Left colon (tissue), 2 donors: ENCODE measurements around the gene CLEC16A. TPM values are rescaled to one million over a fixed set of nuclear protein-coding genes. Genes with fewer than 3 reads are reported as not detected.
A peak's percentile ranks its signal among the peaks of the same experiment; 100 is the strongest.

Source experiments
- ATAC-seq: fragments of 200-7000 bp; cut with Tn5 transposase; one replicate; pipeline ENCODE4 v1.9.1; 2020; ENCODE audit warnings: mild to moderate bottlenecking, moderate library complexity
- DNase-seq, 2 donors: peaks; one replicate each; pipeline ENCODE4 v3.0.0-alpha.2; 2020
- intact Hi-C, 2 donors: fragments of 100-400 bp; cut with DNase I in 1 of 2; cut with micrococcal nuclease in 1 of 2; formaldehyde crosslinking; loops; one replicate each; pipeline versions ENCODE4 v1.11.2 to v1.14.0; 2022; cut with DNase I, micrococcal nuclease
- total RNA-seq, 2 donors: library from RNA; stranded (reverse); fragmentation: NEBNext Ultra II Directional; extraction: Animal tissue kit (Norgen Biotek cat#: 25700); gene quantifications; one replicate each; pipeline ENCODE4 v1.2.1, GENCODE V29; 2021
- donor health status: DM: no; HTN: no; CAD: no.
- donor health status: DM: yes; HTN: yes; CAD: no.

CLEC16A gene
- total RNA-seq, 2 donors from 2014 or later = 27.3 to 41.6 TPM

DNA sequence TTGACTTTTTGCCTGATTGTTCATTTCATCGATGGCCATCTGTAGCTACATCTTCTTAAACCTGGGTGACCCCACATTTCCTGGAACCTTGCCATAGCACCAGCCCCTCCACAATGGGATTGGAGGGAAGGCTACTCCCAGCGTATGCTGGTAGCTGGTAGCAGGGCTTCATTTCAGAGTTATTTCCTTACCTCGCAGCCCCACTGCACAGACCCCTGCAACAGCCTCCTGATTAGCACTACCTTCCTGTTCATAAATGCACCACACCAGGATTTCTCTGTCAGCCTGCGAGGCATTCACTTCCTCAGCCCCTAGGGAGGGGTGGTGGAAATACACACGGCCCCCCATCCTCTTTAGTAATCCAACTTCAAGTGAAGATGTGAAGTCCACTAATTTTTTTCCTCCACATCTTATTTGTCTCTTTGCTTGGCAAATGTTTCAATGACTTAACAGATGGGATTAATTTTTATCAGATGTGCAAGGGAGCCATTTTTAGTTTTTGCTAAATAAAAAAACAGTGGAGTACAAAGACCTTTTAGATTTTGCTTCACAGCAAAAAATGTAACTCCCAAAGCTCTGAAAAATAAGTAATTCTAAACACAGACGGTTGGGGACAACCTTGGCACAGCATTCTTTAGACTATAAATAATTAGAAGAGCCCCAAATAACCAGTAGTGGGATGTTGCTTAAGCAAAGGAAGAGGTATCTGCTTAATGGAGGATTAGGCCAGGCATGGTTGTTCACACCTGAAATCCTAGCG is 76.6 kb downstream of the CLEC16A start:
- DNase-seq = no peak
- ATAC-seq = no peak
- intact Hi-C loops = no loop called here

DNA sequence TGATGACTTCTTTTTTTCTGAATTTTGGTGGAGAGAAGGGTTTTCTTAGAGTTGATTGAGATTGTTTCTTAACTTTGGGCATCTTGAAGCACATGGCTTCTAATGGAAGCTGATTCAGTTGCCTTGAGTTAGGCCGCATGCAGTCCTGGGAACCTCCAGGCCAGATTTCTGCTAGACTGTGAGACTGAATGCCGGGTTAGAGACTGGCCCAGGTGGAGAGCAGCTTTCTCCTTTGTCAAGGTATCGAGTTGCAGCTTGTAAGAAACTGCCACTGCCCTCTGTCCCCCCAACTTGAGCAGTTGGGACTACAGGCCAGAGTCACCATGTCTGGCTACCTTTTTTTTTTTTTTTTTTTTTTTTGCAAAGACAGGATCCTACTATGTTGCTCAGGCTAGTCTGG is 77.6 kb downstream of the CLEC16A start:
- intact Hi-C loops = no loop called here
- DNase-seq (no peak), ATAC-seq (no peak)

DNA sequence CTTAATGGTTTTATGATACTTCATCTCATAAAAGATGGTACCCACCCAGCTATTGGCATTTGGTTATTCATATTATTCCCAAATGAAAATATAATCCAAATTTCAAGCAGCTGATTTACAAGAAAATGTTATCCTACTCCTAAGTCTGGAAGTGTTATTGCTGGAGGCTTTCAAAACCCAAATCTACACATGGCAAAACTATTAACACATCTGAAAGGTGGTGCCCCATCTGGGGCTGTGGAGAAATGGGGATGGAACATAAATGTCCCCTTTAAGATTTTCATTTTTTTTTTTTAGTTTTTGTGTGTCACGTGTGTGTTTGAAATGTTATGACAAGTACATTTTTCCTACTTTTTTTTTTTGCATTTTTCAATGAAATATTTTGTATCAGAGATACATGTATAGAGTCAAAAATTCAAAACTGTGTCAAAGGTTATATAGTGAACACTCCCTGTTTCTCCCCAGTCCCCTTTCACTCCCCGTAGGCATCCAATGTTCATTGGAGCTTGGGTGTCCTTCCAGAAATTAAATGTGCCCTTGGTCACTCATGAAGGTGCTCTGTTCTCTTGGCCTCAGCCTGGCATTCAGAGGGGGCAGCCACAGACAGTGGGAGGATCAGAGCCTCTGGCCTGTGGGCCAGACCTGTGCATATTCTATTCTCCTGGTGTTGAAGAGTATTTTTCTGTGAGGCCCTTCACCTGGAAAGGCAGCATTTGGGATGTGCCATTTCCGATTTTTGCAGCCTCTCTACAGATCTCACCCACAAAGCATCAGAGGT is 79.1 kb downstream of the CLEC16A start:
- DNase-seq (no peak), ATAC-seq (peak; percentile 25)
- intact Hi-C loops = no loop called here

DNA sequence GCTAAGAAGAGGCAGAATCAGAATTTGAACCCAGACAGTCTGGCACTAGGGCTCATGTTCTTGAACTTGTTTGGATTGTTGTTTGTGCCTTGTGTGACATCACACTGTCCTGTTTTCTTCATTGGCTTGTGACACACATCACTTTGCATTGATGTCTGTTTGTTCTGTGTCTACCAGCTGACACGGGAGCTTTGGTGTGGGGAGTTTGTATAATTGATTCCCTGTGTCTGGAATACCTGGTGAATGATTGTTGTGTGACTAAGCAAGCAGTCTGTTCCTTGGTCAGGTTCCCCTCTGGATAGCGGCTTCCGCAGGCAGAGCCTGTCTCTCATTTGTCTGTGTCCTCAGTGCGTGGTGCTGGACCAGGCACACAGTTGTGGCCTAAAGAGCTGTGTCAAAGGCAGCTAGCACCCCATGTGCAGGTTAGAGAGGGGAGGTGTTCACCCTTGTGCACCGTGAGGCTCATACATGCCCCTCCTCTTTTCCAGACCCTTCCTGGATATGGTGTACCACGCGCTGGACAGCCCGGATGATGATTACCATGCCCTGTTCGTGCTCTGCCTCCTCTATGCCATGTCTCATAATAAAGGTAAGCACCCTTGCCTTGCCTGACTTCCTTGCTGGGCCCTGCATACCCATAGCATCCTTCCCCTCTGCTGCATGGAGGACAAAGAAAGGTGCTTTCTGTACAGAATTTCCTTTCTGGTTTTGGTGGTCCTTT is 80.1 kb downstream of the CLEC16A start:
- ATAC-seq (peak; percentile 30), DNase-seq (no peak)
- intact Hi-C loops = no loop called here

DNA sequence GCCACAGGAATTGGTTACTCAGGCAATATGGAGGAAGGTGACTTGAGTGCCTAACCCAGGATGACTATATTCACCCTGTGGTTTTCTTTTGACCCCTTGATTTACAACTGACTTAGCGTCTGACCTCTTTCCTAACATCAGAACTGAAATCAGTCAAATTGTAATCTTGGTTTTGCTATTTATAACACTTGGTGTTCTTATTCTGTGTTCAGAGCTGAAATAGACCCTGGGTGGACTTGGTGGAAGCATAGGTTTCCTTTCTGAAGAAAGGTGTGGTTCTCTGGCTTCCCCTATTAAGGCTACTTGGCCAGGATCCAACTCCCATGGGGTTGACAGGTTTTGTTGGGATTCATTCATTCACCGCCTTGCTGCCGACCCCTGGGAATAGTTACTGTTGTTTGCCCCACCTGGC is 80.8 kb downstream of the CLEC16A start:
- no peak for ATAC-seq
- intact Hi-C loops = no loop called here
- DNase-seq = no peak

DNA sequence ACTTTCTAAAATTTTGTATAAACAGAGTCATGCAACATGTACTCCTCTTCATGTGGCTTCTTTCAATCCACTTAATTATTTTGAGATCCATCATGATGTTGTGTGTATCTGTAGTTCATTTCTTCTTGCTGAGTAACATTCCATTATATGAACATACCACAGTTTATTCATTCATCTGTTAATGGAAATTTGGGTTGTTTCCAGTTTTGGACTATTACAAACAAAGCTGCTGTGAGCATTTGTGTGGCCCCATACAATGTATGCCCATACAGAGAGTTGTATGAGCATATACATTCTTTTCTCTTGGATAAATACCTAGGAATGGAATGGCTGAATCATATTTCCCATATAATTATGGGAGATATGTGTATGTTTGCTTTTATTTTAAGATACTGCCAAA is 85.6 kb downstream of the CLEC16A start:
- DNase-seq (no peak), ATAC-seq (no peak)
- intact Hi-C loops = no loop called here

DNA sequence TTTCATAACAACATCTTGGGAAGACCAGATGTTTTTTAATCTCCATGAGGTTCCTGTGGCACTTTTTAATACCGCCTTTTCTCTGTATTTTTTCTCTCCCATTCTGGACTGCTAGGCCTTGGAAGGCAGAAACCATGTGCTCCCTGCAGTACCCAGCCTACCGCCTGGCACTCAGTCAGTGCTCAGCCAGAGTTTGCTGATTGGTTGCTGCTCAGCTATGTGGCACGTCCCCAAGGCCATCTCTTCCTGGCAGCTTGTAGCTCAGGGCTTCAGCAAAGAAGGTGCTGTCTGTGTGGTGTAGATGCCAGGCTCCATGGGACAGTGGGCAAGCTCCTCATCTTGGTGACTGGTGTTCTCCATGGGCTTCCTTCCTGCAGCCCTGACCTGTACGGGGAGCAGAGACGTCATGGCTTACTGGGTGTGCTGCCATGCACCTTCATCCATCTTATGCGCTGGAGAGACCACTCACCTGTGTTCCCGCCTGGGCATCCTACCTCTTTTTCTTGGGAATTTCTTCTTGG is 86.7 kb downstream of the CLEC16A start:
- intact Hi-C loops = no loop called here
- DNase-seq (no peak), ATAC-seq (no peak)

DNA sequence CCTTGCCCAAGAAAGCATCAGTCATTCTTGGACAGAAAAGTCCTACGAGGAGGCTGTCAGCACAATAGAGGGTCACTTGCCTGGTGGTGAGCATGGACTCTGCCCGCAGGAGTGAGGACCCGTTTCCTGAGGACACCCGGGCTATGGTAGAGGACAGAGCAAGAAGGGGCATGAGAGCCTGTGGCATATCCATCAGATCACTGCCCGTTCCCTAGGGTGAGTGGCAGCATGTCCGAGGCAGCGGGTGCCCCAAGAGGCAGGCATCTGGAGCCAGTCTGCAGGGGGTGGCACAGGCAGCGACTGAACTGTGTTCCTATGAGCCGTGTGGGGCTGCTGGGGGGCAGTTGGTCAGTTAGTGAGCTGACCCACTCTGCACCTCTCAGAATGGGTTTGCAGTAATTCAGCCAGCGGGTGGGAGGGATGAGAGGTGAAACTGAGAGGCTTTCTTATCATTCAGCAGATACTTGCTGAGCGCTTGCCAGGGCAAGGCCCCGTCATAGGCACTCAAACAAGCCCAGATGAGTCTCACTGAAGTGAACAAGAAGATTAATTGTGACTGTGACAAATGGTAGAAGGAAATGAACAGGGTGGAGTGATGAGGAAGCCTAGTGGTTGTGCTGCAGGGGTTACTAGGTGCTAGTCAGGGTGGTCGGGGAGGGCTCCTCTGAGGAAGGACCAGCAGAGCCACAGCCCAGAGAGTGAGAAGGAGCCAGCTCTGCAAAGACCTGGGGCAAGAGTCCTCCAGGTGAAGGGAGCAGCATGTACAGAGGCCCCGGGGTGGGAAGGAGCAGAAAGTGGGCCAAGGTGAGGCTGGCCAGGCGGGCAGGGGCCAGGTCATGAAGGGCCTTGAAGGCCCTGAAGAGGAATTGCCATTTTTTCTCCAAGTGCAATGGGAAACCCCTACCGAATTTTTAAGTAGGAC is 87.9 kb downstream of the CLEC16A start:
- no peak for DNase-seq
- no peak for ATAC-seq
- intact Hi-C loops = no loop called here

DNA sequence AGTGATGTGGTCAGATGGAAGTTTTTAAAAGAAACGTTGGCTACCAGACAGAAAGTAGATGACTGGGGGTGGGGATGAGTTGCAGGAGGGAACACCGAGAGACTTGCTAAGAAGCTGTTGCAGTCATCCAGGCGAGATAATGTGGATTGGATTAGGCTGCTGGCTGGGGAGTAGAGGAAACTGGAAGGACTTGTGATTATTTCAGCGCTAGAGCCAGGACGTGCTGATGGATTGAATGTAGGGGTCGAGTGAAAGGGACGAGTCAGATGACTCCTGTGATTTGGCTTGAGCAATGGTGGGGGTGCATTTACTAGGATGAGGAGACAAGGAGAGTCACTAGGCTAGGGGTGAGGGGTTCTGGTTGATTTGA is 88.5 kb downstream of the CLEC16A start:
- ATAC-seq = no peak
- DNase-seq = peak in 1 of 2 donors; percentile 39
- intact Hi-C loops = no loop called here

DNA sequence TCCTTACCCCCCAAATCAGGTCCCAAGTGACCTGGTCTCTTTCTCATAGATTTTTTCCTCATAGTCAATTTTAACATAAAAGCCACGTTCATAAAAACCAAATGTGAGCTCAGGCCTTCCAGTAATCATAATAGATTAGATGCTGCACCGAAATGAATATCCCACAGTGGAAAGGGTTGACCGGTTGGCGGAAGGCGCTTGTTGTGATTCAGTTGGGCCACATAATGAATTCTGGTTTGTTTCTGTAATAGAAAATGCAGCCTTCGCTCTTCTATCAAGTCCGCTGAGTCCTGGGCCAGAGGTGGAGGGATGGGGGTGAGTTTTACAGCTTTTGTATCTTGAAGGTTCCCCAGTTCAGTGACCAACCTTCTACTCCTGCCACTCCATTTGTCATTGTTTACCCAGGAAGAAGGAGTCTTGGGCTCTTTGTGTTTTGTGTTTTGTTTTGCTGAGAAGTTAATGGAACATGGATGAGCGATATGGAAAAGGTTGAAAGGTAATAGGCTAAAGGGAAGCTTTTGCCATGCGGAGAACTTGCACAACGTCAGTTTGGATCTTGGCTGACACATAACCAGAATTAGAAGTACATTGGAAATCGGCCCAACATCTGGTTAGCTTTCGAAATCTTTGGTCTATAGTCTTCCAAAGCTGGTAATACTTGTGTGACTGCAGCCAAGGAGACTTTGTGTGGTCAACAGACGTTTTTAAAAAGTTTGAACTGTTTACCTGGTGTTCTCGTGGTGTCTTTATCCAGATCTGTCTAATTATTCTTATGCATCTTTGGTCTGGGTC is 89.5 kb downstream of the CLEC16A start:
- DNase-seq = no peak
- intact Hi-C loops = no loop called here
- no peak for ATAC-seq

DNA sequence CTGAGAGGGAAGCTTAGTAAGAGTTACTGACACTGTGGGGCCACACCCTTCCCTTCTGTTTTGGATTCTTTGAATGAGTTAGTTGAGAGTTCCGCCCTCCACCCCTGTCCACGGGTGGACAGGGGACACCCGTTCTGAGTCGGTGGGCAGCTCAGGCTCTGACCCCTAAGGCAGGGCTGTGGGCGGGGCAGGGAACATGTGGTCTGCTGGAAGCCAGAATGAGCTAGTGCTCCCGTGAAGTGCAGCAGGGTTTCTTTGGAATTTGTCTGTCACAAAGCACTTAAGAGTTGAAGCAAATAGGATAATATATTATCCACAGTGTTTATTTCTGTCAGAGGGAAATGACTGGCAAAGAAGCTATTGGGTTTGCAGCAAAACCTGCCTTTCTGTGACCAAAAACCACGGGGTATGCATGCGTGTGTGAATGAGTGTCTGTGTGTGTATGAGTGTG is 90.1 kb downstream of the CLEC16A start:
- intact Hi-C loops = no loop called here
- ATAC-seq = no peak
- DNase-seq = peak in 1 of 2 donors; percentile 26

DNA sequence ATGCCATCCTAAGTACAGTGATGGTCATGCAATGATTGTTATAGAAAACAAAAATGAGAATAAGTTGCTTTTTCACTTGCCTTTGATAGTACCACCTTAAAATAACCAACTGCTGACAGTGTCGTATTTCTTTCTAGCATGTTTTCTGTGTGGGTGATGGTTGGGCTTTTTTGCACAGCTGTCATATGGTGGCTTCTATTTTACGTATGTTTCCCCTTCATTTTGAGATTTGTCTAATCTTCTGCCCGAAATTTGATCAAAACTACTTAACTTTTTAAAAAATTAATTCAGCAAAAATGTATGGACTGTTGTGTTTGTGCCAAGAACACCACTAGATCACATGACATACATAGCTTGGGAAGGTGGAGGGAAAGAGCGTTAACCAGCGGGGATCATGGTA is 90.7 kb downstream of the CLEC16A start:
- no peak for ATAC-seq
- DNase-seq = no peak
- intact Hi-C loops = no loop called here

DNA sequence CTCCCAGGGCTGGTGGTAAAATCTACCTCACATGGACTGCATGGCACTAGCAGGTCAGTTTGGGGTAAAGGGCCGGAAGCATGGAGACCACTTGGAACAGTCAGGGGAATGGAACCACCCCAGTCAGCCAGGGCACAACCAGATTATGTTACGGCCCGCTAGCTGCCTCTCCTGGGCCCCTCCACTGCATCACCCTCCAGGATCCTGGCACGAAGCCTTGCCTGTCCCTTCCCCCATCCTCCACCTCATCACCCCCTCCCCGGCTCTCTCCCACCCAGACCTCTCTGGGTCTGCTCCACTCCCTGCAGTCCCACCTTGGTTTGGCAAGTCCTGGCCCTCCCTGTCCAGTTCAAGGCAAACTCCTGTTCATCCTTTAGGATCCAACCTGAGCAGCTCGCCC is 91.7 kb downstream of the CLEC16A start:
- no peak for DNase-seq
- intact Hi-C loops = no loop called here
- ATAC-seq = no peak

DNA sequence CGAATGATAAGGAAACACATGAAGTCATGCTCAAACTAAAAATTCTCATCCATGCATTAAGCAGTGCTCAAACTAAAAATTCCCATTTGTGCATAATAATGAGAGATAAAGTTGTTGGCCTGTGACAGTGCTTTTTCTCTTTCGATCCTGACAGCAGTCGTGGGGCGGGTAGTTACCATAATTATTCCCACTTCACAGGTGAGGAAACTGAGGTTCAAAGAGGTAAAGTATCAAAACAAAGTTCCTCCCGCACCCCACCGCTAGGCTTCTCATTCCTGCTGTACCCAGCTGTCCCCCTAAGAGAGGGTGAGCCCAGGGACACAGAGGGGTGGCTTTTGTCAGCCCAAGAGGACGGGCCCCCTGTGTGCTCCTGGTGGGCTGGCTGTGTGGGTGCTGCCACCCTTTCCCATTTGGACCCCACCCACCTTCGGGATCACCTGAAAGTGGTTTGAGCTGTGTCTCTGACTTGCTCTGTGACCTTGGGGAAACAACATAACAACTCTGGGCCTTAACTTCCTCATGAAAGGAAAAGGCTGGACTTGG is 92.6 kb downstream of the CLEC16A start:
- DNase-seq = no peak
- no peak for ATAC-seq
- intact Hi-C loops = no loop called here

DNA sequence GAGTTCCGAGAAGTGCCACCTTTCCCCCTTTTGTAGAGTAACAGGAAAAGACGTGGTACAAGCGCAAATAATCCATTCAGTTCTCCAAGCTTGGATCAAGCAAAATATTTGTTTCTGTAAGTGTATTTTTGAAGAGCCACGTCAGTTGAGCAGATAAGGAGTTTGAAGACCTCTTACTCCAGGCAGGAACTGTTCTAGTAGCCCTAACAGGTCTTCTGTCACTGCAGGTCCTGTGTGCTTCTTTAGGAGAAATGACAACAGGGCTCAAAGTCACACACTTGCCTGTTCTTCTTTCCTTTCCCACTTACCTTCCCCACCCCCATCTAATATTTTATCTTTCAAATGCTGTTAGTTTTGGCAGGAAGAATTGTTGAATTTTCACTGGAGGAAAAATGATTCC is 93.9 kb downstream of the CLEC16A start:
- no peak for ATAC-seq
- intact Hi-C loops = no loop called here
- no peak for DNase-seq

DNA sequence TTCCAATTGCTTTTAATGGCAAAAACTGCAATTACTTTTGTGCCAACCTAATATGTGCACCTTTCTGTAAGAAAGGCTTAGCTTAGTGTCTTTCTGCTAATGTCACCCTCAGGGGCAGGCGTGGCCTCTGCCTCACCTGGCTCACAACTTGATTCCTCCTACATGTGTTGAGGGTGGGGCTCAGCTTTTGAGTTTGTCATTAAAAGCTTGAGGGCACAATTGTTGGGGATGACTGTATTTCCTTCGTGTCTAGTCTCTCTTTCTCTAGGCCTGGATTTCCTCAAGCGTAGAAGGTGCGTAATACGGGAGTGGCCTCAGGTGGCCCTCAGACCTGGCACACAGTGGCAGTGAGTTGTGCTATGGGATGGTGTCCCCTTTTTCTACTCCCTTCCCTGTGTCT is 94.4 kb downstream of the CLEC16A start:
- DNase-seq (peak in 1 of 2 donors; percentile 23), ATAC-seq (peak; percentile 91)
- intact Hi-C loops = no loop called here

DNA sequence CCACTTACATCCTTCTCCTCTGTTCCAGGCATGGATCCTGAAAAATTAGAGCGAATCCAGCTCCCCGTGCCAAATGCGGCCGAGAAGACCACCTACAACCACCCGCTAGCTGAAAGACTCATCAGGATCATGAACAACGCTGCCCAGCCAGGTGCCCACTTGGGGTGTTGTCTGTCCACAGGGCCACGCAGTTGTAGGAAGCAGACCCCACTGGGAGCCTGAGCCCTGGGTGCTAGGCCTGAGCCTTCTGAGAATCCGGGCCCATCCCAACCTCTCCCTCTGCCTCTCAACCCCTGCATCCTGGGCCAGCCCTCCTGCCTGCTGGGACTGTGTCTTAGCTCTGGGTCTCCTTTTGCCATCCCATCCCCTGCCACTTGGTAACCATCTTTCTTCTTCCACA is 95.4 kb downstream of the CLEC16A start:
- ATAC-seq = no peak
- intact Hi-C loops = no loop called here
- no peak for DNase-seq

DNA sequence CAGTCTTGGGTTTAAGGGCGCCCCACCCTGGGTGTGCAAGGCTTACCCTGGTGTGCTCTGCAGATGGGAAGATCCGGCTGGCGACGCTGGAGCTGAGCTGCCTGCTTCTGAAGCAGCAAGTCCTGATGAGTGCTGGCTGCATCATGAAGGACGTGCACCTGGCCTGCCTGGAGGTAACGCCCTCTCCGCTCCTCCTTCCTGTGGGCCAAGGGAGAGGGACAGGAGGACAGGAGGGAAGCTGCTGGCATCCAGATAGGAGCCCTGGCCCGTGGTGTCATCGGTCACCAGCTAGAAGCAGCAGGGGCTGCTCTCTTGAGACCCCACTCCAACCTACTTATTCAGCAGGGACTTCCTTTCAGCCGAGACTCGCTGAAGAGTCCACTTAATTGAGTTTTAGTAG is 97.8 kb downstream of the CLEC16A start:
- DNase-seq (no peak), ATAC-seq (no peak)
- intact Hi-C loops = no loop called here
